ENCODE measurements around the gene TTLL8. TPM values are rescaled to one million over a fixed set of nuclear protein-coding genes. Genes with fewer than 3 reads are reported as not detected.
A peak's percentile ranks its signal among the peaks of the same experiment; 100 is the strongest.

TTLL8 gene
- total and polyA plus RNA-seq, 2 experiments from 2014 or later = not detected

DNA sequence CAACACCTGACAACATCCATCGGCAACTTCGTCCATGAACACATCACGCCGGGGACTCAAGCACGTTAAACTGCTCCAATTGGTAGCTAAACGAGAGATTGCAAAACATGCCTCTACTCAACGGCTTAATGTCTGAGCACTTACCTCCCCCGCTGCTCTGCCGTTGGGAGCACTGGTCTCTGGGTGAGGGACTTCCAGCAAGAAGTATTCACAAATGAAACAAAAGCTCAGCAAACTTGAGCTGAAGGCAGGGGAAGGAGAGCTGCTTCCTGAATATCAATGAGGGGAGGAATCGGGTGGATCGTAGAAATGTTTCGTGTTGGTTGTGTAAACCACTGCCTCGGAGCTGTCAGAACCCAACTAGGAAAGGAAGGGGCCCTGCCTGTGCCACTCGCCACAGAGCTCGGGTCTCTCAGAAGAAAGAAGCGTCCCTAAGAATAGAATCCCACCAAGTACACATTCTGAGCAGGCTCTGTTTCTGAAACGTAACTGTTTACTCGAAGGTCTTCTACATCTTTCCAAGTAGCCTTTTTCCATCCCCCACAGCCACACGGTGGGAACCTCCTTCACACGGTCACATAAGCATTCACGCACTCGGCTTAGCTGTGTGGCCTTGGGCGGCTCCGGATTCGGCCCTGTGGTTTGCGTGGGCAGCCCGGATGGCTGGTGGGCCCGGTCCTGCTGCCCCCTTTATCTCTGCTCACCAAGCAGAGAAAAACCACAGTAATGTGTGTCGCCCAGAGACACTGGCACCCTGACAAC lies 27.3 kb upstream of the TTLL8 start, which contains the start of gene MLC1:
Gene MLC1 (minus strand): TSS at position 216 of the 762 bp plus-strand sequence. CDS start 524 bp downstream, outside the sequence.
- Histone ChIP-seq H3K9me3 (ENCODE audit: low read depth) (no peaks in the 10 kb centered on the region), H3K36me3 (replicated peaks; ENCODE audit: insufficient read depth, low read depth) (no peaks in the 10 kb centered on the region), H3K79me2 (no peaks in the 10 kb centered on the region), H3K4me2 (no peak within 1 kb of the TSS), H3K4me1 (ENCODE audit: insufficient read depth) (peaks cover 39% of the 10 kb centered on the region), H3K27me3 (no peaks in the 10 kb centered on the region), H3K9me2 (replicated peaks; ENCODE audit: insufficient read depth) (no peaks in the 10 kb centered on the region), H3K27ac (no peak within 1 kb of the TSS), H4K20me1 (ENCODE audit: insufficient read depth, poor library complexity, severe bottlenecking) (no peaks in the 10 kb centered on the region), H3K4me3 (no peak within 1 kb of the TSS), H2AFZ (peak within 1 kb of the TSS; percentile 6)
- WGBS (ENCODE audit: low lambda C conversion rate, missing lambda C conversion rate) = 46% methylated on average over 29 of the region's 29 CpGs
- DNase-seq (ENCODE audit: low spot score) = no peak
- TF ChIP-seq EZH2phosphoT487 (IDR thresholded peaks at IDR 0.05; ENCODE audit: low read depth, severe bottlenecking, unreplicated experiment) (no peak), EZH2 (IDR thresholded peaks at IDR 0.05; ENCODE audit: borderline replicate concordance) (no peak)
- TF ChIP-seq, protein P1, sequence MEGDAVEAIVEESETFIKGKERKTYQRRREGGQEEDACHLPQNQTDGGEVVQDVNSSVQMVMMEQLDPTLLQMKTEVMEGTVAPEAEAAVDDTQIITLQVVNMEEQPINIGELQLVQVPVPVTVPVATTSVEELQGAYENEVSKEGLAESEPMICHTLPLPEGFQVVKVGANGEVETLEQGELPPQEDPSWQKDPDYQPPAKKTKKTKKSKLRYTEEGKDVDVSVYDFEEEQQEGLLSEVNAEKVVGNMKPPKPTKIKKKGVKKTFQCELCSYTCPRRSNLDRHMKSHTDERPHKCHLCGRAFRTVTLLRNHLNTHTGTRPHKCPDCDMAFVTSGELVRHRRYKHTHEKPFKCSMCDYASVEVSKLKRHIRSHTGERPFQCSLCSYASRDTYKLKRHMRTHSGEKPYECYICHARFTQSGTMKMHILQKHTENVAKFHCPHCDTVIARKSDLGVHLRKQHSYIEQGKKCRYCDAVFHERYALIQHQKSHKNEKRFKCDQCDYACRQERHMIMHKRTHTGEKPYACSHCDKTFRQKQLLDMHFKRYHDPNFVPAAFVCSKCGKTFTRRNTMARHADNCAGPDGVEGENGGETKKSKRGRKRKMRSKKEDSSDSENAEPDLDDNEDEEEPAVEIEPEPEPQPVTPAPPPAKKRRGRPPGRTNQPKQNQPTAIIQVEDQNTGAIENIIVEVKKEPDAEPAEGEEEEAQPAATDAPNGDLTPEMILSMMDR (IDR thresholded peaks at IDR 0.05; ENCODE audit: poor library complexity) = no peak

DNA sequence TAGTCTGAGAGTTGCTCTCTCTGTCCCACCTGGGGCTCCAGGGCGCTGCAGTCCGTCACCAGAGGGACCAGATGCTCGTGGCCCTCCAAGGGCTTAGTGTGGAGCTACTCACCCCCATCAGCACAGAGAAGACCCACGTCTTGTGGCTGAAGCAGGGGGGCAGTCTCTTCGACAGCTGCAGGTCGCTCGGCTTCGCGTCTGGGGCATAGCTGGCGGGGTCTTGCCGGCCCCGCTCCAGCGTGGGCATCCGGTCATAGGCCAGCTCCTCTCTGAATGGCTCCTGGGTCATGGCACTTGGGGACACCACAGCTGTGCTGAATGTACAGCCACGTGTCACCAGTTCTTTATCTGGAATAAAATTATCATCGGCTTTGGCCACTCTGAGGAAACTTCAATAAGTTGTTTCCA lies 26.5 kb upstream of the TTLL8 start:
- H3K9me2 ChIP-seq (replicated peaks; ENCODE audit: insufficient read depth) = no peaks in the 10 kb centered on the region
- TF ChIP-seq EZH2 (IDR thresholded peaks at IDR 0.05; ENCODE audit: borderline replicate concordance) = no peak
- TF ChIP-seq, protein P1 (IDR thresholded peaks at IDR 0.05; ENCODE audit: poor library complexity) = no peak
- TF ChIP-seq EZH2phosphoT487 (IDR thresholded peaks at IDR 0.05; ENCODE audit: low read depth, severe bottlenecking, unreplicated experiment) = no peak
- H3K36me3 ChIP-seq (replicated peaks; ENCODE audit: insufficient read depth, low read depth) = no peaks in the 10 kb centered on the region
- no peak overlapping the region for H3K27ac ChIP-seq
- H3K4me2 ChIP-seq = no peak overlapping the region
- 89% methylated on average over 16 of the region's 16 CpGs for WGBS (ENCODE audit: low lambda C conversion rate, missing lambda C conversion rate)
- H3K27me3 ChIP-seq = no peaks in the 10 kb centered on the region
- H3K9me3 ChIP-seq (ENCODE audit: low read depth) = no peaks in the 10 kb centered on the region
- H3K4me3 ChIP-seq = no peak overlapping the region
- H4K20me1 ChIP-seq (ENCODE audit: insufficient read depth, poor library complexity, severe bottlenecking) = no peaks in the 10 kb centered on the region
- H3K4me1 ChIP-seq (ENCODE audit: insufficient read depth) = peaks cover 41% of the 10 kb centered on the region
- no peak for DNase-seq (ENCODE audit: low spot score)
- H2AFZ ChIP-seq = no peak overlapping the region
- no peaks in the 10 kb centered on the region for H3K79me2 ChIP-seq

DNA sequence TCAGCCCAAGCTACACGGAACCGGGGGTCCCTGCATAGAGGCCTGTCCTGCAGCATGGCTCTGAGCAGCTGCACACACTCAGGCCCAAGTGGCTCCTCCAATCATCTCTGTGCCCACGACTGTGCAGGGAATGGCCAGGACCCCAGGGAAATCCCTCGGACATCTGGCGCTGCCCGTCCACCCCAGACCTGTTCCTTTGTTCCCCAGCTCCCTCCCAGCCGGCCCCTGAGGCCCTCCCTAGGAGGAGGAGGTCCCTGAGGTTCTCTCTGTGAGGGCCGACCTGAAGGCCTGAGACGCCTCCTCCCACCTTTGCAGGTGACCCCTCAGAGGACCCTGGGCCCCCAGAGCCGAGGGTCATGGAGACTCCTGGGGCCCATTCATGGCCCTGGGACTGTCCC lies 26.0 kb upstream of the TTLL8 start:
- no peak overlapping the region for H3K27ac ChIP-seq
- no peaks in the 10 kb centered on the region for H3K36me3 ChIP-seq (replicated peaks; ENCODE audit: insufficient read depth, low read depth)
- H3K4me3 ChIP-seq = no peak overlapping the region
- no peak overlapping the region for H2AFZ ChIP-seq
- no peaks in the 10 kb centered on the region for H3K9me2 ChIP-seq (replicated peaks; ENCODE audit: insufficient read depth)
- no peaks in the 10 kb centered on the region for H3K27me3 ChIP-seq
- H3K79me2 ChIP-seq = no peaks in the 10 kb centered on the region
- H3K4me1 ChIP-seq (ENCODE audit: insufficient read depth) = peaks cover 45% of the 10 kb centered on the region
- no peaks in the 10 kb centered on the region for H3K9me3 ChIP-seq (ENCODE audit: low read depth)
- TF ChIP-seq EZH2phosphoT487 (IDR thresholded peaks at IDR 0.05; ENCODE audit: low read depth, severe bottlenecking, unreplicated experiment) (no peak), EZH2 (IDR thresholded peaks at IDR 0.05; ENCODE audit: borderline replicate concordance) (no peak)
- TF ChIP-seq, protein P1 (IDR thresholded peaks at IDR 0.05; ENCODE audit: poor library complexity) = no peak
- no peaks in the 10 kb centered on the region for H4K20me1 ChIP-seq (ENCODE audit: insufficient read depth, poor library complexity, severe bottlenecking)
- no peak for DNase-seq (ENCODE audit: low spot score)
- no peak overlapping the region for H3K4me2 ChIP-seq
- WGBS (ENCODE audit: low lambda C conversion rate, missing lambda C conversion rate) = 84% methylated on average over 10 of the region's 10 CpGs
